ENCODE data around the gene AAR2.

AAR2 gene

GRCh38 chr20:36218380-36219064 is 17.8 kb upstream of the AAR2 start:
- in situ Hi-C loops (cut with HindIII; ENCODE audit: low sequenced_read_pairs): no loop called here

GRCh38 chr20:36219671-36220220 is 16.5 kb upstream of the AAR2 start:
- in situ Hi-C loops (cut with HindIII; ENCODE audit: low sequenced_read_pairs): no loop called here

DNA sequence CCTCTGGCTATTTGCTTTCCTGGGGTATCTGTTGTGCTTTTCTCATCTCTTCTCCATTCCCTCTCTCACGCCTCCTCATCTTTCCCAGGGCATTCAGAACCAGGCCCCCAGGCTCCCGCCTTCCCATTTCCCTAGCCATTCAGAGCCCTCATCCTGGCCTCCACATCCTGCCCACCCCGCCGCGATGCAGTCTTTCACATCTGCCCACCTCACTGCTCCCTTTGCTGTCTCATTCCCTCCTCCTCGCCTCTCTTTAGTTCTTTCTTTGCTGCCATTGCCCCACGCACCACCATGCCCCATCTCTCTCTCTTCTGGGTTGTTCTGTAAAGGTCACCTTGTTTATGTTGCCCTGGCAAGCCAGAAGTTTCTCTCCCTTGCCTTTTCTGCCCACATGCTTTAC is 10.6 kb upstream of the AAR2 start:
- in situ Hi-C loops (cut with HindIII; ENCODE audit: low sequenced_read_pairs): no loop called here

- in situ Hi-C loops (cut with HindIII; ENCODE audit: low sequenced_read_pairs): no loop called here
Measured at GRCh38 chr20:36228770-36229169, 7.5 kb upstream of the AAR2 start.

DNA sequence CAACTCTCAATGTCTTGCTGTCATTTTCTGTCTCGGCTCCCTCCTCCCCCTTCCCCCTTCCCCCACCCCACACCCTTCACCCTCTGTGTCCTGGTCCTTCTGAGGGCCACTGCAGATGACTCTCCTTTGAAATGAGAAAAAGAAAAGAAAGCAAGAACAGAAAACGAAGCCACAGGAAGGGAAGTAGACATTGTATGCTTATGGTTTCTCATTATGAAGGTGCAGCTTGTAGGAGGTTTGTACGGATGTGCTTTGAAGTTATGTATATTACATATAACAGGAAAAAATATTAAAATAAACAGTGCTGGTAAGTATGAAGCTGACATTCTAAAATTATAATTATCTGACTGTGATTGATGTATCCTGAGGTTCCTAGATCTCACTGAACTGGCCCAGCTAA is 6.3 kb upstream of the AAR2 start:
- in situ Hi-C loops (cut with HindIII; ENCODE audit: low sequenced_read_pairs): loop anchor here (5.0 kb wide), 1 partner anchor 77 kb away; the partner anchor contains the start of gene DLGAP4

DNA sequence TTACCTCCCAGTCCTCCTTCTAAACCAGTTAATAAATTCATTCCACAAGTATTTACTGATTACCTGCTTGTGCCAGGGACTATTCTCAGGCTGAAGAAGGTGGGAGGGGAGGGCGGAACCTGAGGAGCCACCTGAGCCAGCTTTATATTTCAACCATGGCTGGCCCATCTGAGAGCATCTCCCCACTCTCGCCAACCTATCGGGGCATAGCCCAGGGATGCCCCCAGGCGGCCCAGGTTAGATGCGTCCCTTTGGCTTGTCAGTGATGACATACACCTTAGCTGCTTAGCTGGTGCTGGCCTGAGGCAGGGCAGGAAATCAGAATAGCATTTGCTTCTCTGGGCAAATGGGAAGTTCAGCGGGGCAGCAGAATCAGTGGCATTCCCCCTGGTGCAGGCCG is 4.9 kb upstream of the AAR2 start:
- in situ Hi-C loops (cut with HindIII; ENCODE audit: low sequenced_read_pairs): loop anchor here (5.0 kb wide), 1 partner anchor 76 kb away; the partner anchor contains the start of gene DLGAP4

GRCh38 chr20:36234771-36235320 is 1.4 kb upstream of the AAR2 start:
- in situ Hi-C loops (cut with HindIII; ENCODE audit: low sequenced_read_pairs): loop anchor here (5.0 kb wide), 1 partner anchor 72 kb away; the partner anchor contains the start of gene DLGAP4

- in situ Hi-C loops (cut with HindIII; ENCODE audit: low sequenced_read_pairs): no loop called here
Measured at GRCh38 chr20:36236786-36237121, 476 bp downstream of the AAR2 start.

DNA sequence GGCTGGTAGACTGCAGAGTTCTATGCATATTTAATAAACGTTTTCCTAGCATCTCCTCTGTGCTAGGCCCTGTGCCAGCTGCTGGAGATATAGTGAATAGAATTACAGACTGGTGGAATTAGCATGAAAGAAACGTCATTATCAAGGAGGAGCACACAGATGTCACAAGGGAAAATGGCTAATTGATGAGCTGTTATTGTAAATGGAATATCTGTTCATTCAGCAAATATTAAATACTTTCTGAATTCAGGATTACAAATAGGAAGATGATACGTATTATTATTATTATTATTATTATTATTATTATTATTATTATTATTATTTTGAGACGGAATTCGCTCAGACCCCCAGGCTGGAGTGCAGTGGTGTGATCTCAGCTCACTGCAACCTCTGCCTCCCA is 1.2 kb downstream of the AAR2 start:
- in situ Hi-C loops (cut with HindIII; ENCODE audit: low sequenced_read_pairs): no loop called here

- in situ Hi-C loops (cut with HindIII; ENCODE audit: low sequenced_read_pairs): no loop called here
Measured at GRCh38 chr20:36238153-36238552, 1.9 kb downstream of the AAR2 start.

- in situ Hi-C loops (cut with HindIII; ENCODE audit: low sequenced_read_pairs): no loop called here
Measured at GRCh38 chr20:36238760-36239159, 2.5 kb downstream of the AAR2 start.

DNA sequence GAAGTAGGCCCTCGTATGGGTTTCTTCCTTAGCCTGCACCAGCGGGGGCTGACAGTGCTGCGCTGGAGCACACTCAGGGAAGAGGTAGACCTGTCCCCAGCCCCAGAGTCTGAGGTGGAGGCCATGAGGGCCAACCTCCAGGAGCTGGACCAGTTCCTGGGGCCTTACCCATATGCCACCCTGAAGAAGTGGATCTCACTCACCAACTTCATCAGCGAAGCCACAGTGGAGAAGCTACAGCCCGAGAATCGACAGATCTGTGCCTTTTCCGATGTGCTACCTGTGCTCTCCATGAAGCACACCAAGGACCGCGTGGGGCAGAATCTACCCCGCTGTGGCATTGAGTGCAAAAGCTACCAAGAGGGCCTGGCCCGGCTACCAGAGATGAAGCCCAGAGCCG is 3.8 kb downstream of the AAR2 start:
- in situ Hi-C loops (cut with HindIII; ENCODE audit: low sequenced_read_pairs): loop anchor here (5.0 to 10.0 kb wide), 2 partner anchors 55 to 197 kb away; no protein-coding TSS in a partner anchor

- in situ Hi-C loops (cut with HindIII; ENCODE audit: low sequenced_read_pairs): loop anchor here (5.0 to 10.0 kb wide), 2 partner anchors 57 to 196 kb away; no protein-coding TSS in a partner anchor
Measured at GRCh38 chr20:36241678-36242077, 5.4 kb downstream of the AAR2 start.

- in situ Hi-C loops (cut with HindIII; ENCODE audit: low sequenced_read_pairs): loop anchor here (5.0 to 10.0 kb wide), 2 partner anchors 59 to 194 kb away; no protein-coding TSS in a partner anchor
Measured at GRCh38 chr20:36243726-36244125, 7.4 kb downstream of the AAR2 start.

GRCh38 chr20:36246401-36246800 is 10.1 kb downstream of the AAR2 start:
- in situ Hi-C loops (cut with HindIII; ENCODE audit: low sequenced_read_pairs): loop anchor here (10.0 kb wide), 1 partner anchor 62 kb away; no protein-coding TSS in a partner anchor

- in situ Hi-C loops (cut with HindIII; ENCODE audit: low sequenced_read_pairs): loop anchor here (10.0 kb wide), 1 partner anchor 64 kb away; no protein-coding TSS in a partner anchor
Measured at GRCh38 chr20:36248836-36249235, 12.6 kb downstream of the AAR2 start.

DNA sequence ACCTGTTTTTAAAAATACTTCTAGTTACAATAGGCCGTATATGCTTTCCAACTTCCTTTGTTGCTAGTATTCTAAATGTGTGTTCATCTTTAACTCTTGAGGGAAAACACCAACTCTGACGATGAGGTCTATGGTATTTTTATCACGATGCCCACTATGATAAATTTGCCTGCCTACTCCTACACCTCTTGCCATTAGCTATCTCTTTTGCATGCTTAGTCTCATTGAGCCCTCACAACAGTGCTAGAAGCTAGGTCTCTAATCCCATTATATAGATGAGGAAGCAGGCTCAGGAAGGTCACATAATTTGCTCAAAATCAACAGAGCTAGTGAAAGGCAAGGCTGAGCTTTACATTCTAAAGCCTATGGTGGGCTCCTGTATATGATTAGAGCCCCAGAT is 13.2 kb downstream of the AAR2 start:
- in situ Hi-C loops (cut with HindIII; ENCODE audit: low sequenced_read_pairs): loop anchor here (10.0 kb wide), 1 partner anchor 65 kb away; no protein-coding TSS in a partner anchor

GRCh38 chr20:36251426-36251825 is 15.1 kb downstream of the AAR2 start:
- in situ Hi-C loops (cut with HindIII; ENCODE audit: low sequenced_read_pairs): no loop called here

GRCh38 chr20:36252511-36252910 is 16.2 kb downstream of the AAR2 start:
- in situ Hi-C loops (cut with HindIII; ENCODE audit: low sequenced_read_pairs): no loop called here

DNA sequence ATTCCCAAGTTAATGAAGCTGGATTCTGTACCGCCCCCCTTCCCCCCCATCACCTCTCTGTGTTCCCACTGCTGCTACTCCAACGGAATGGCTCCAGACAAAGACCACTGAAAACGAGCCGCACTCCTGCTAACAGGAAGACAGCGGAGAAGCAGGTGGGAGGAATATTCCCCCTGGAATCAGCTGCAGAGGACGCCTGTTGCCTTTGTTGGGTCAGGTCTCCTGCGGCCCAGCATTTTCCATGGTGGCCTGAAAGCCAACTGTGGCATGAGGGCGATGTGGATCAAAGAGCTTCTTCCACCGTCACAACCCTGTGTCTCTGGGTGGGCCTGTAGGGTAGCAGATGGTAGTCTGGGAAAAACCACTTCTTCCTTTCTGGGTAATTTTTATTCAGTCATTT is 16.8 kb downstream of the AAR2 start:
- in situ Hi-C loops (cut with HindIII; ENCODE audit: low sequenced_read_pairs): no loop called here

DNA sequence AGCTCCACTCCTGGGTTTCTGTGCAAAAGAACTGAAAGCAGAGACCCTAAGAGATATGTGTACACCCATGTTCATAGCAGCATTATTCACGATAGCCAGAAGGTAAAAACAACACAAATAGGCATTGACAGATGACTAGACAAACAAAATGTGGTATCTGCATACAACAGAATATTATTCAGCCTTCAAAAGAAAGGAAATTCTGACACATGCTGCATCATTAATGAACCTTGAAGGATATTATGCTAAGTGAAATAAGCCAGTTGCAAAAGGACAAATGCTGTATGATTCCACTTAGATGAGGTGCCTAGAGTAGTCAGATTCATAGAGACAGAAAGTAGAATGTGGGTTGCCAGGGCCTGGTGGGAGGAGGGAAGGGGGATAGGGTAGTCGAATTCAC is 17.8 kb downstream of the AAR2 start:
- in situ Hi-C loops (cut with HindIII; ENCODE audit: low sequenced_read_pairs): no loop called here

- in situ Hi-C loops (cut with HindIII; ENCODE audit: low sequenced_read_pairs): no loop called here
Measured at GRCh38 chr20:36255445-36255844, 19.2 kb downstream of the AAR2 start.
